Measurements from ENCODE around the gene RNF2. TPM values are rescaled to one million over a fixed set of nuclear protein-coding genes. Genes with fewer than 3 reads are reported as not detected.

Gene RNF2
- total RNA-seq, 2 experiments from 2014 or later: 21.3 to 23.7 TPM

GRCh38 chr1:185139246-185139645, 93.9 kb downstream of the RNF2 start:
- H3K4me1 Mint-ChIP-seq: peaks cover 4% of the 10 kb centered on the region
- H3K36me3 Mint-ChIP-seq: peaks cover 23% of the 10 kb centered on the region
- no peak overlapping the region for H3K4me3 Mint-ChIP-seq
- H3K27me3 Mint-ChIP-seq: no peaks in the 10 kb centered on the region
- no peaks in the 10 kb centered on the region for H3K9me3 Mint-ChIP-seq
- DNase-seq (no peak), ATAC-seq (ENCODE audit: low read depth) (no peak)
- H3K27ac Mint-ChIP-seq: no peak overlapping the region
- POLR2A ChIA-PET: no interaction called here

DNA sequence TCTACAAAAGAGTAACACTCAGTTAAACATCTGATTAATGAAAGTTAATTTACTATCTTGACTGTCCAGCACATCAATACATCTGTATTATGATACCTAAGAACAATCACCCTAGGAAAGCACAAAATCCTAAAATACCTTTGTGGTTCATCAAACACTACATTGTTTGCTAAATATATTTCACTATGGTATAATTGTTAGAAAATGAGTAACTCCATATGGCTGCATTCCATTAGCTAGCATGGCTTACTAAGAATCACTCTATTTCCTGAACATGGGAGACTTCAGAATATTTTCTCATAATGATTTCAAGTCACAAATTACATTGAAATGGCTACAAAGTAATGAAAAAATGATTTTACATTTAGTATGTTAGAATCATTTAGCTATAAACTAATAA, 98.9 kb downstream of the RNF2 start:
- ATAC-seq (ENCODE audit: low read depth) (no peak), DNase-seq (no peak)
- no peak overlapping the region for H3K27ac Mint-ChIP-seq
- no peaks in the 10 kb centered on the region for H3K9me3 Mint-ChIP-seq
- H3K4me3 Mint-ChIP-seq: no peak overlapping the region
- peaks cover 2% of the 10 kb centered on the region for H3K4me1 Mint-ChIP-seq
- POLR2A ChIA-PET: no interaction called here
- no peaks in the 10 kb centered on the region for H3K27me3 Mint-ChIP-seq
- peaks cover 25% of the 10 kb centered on the region for H3K36me3 Mint-ChIP-seq

DNA sequence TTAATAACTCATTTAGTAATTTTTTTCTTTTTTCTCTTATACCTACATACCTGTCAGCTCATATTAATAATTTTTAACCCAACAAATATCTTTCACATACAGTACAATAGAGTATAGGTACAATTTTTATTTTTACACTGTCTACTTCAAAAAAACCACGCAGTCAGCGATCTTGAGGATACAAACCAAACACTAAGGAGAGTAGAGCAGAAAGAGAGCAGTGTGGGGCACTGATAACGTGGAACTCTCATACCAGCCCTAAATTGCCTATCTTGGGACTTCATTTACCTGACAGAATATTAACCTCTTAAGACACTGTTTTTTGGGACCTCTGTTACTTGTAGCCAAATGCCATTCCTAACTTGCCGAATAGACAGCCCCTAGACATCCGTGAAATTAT, 105.9 kb downstream of the RNF2 start:
- no peak for ATAC-seq (ENCODE audit: low read depth)

More for the DNA sequence above, 105.9 kb downstream of the RNF2 start:
- POLR2A ChIA-PET: no interaction called here
- Mint-ChIP-seq H3K9me3 (no peaks in the 10 kb centered on the region), H3K36me3 (peaks cover 26% of the 10 kb centered on the region), H3K27me3 (no peaks in the 10 kb centered on the region), H3K4me3 (no peak overlapping the region), H3K27ac (no peak overlapping the region), H3K4me1 (peaks cover 19% of the 10 kb centered on the region)
- no peak for DNase-seq

Other genes starting within 250 kb of the RNF2 start
- 10 to 100 TPM; 28.4 to 33.9 TPM for gene NIBAN1, start 71.0 kb upstream of the RNF2 start, total RNA-seq
- gene TRMT1L, start 111.4 kb downstream of the RNF2 start, total RNA-seq: 10 to 100 TPM; 22.0 to 22.9 TPM
- 1 to 10 TPM; 3.9 to 5.6 TPM for gene SWT1, start 111.6 kb downstream of the RNF2 start, total RNA-seq